Measurements from ENCODE around the gene RGS16. TPM values are rescaled to one million over a fixed set of nuclear protein-coding genes. Genes with fewer than 3 reads are reported as not detected.
A peak's percentile ranks its signal among the peaks of the same experiment; 100 is the strongest.

The RGS16 gene
- total RNA-seq, 2 donors from 2014 or later: 1.5 to 1.9 TPM

- WGBS: 9% methylated on average over 12 of the region's 12 CpGs
- H3K27ac ChIP-seq: no peak overlapping the region
- no peaks in the 10 kb centered on the region for H3K27me3 ChIP-seq (replicated peaks; ENCODE audit: insufficient read depth)
- intact Hi-C loops (cut with DNase I): no loop called here
- H3K36me3 ChIP-seq: no peaks in the 10 kb centered on the region
- TF ChIP-seq POLR2A (IDR thresholded peaks at IDR 0.05) (no peak), POLR2AphosphoS5 (IDR thresholded peaks at IDR 0.05) (no peak), CTCF (IDR thresholded peaks at IDR 0.05) (no peak)
- no peaks in the 10 kb centered on the region for H3K4me1 ChIP-seq (replicated peaks)
- H3K9me3 ChIP-seq: no peaks in the 10 kb centered on the region
- DNase-seq (ENCODE audit: low spot score): no peak
- peak overlapping the region; percentile 11 to 23 for H3K4me3 ChIP-seq
Observed at GRCh38 chr1:182603646-182604174, 479 bp downstream of the RGS16 start.

GRCh38 chr1:182602935-182603645, 1.1 kb downstream of the RGS16 start:
- Histone ChIP-seq H3K27me3 (replicated peaks; ENCODE audit: insufficient read depth) (no peaks in the 10 kb centered on the region), H3K4me3 (no peak overlapping the region), H3K36me3 (no peaks in the 10 kb centered on the region), H3K4me1 (replicated peaks) (no peaks in the 10 kb centered on the region), H3K9me3 (no peaks in the 10 kb centered on the region), H3K27ac (no peak overlapping the region)
- DNase-seq (ENCODE audit: low spot score): no peak
- intact Hi-C loops (cut with DNase I): no loop called here
- TF ChIP-seq POLR2A (IDR thresholded peaks at IDR 0.05) (no peak), POLR2AphosphoS5 (IDR thresholded peaks at IDR 0.05) (no peak), CTCF (IDR thresholded peaks at IDR 0.05) (no peak)
- WGBS: 56% methylated on average over 10 of the region's 10 CpGs

GRCh38 chr1:182601913-182602312, 2.3 kb downstream of the RGS16 start:
- H3K27ac ChIP-seq: no peak overlapping the region
- intact Hi-C loops (cut with DNase I): loop anchor here (1.0 kb wide), 1 partner anchor 181 kb away; no protein-coding TSS in a partner anchor

GRCh38 chr1:182601416-182601786, 2.8 kb downstream of the RGS16 start:
- intact Hi-C loops (cut with DNase I): loop anchor here (1.0 kb wide), 1 partner anchor 182 kb away; no protein-coding TSS in a partner anchor
- TF ChIP-seq CTCF (IDR thresholded peaks at IDR 0.05) (peak; percentile 93 to 99 (median 94)), POLR2AphosphoS5 (IDR thresholded peaks at IDR 0.05) (peak; percentile 51), POLR2A (IDR thresholded peaks at IDR 0.05) (no peak)
- no peak overlapping the region for H3K4me3 ChIP-seq
- no peaks in the 10 kb centered on the region for H3K36me3 ChIP-seq
- 20% methylated on average over 6 of the region's 6 CpGs for WGBS
- H3K27ac ChIP-seq: no peak overlapping the region
- H3K27me3 ChIP-seq (replicated peaks; ENCODE audit: insufficient read depth): no peaks in the 10 kb centered on the region
- H3K9me3 ChIP-seq: no peaks in the 10 kb centered on the region
- no peaks in the 10 kb centered on the region for H3K4me1 ChIP-seq (replicated peaks)
- peak; percentile 63 for DNase-seq (ENCODE audit: low spot score)

More at GRCh38 chr1:182601913-182602312, 2.3 kb downstream of the RGS16 start:
- Histone ChIP-seq H3K36me3 (no peaks in the 10 kb centered on the region), H3K4me1 (replicated peaks) (no peaks in the 10 kb centered on the region), H3K4me3 (no peak overlapping the region), H3K27me3 (replicated peaks; ENCODE audit: insufficient read depth) (no peaks in the 10 kb centered on the region), H3K9me3 (no peaks in the 10 kb centered on the region)
- no peak for TF ChIP-seq CTCF (IDR thresholded peaks at IDR 0.05)
- WGBS: 68% methylated on average over 4 of the region's 4 CpGs
- no peak for DNase-seq (ENCODE audit: low spot score)

All from prostate gland (tissue), 2 donors.